ENCODE results near the gene WFDC2.

DNA sequence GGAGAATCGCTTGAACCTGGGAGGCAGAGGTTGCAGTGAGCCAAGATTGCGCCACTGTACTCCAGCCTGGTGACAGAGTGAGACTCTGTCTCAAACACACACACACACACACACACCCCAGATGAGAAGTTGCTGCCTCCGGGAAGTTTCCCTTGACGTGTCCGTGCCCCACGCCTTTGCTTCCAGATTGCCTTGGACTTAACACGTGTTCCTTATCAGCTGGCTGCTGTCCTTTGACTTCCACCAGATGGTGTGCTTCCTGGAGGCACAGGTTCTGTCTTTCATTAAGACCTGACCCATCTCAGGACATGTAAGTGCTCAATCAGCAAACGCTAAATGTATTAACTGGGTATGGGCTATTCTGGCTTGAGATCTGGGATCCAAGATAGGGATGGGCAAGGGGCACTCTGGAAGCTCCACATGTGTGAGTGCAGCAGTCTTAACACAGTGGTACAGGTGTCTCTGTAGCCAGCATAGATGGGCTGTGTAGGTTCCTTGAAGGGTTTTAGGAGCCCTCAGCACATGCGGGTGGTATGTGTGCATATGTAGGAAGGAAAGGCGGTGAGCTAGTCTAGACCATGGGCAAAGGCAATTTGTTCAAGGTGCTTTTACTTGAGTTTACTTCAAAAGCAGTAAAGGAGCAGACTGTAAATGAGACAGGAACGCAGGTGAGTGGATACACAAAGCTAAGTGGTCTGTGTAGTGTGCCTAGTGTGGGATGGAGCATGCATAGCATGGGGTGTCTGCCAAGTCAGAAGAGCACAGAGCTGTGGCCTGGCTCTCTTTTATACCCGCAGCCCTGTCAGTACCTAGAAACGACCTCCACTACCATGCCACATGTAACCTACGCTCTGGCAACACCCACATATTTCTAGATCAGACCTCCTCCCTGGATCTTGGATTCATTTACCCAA is 42.1 kb upstream of the WFDC2 start:
- TF ChIP-seq CTCF (conservative IDR thresholded peaks at IDR 0.05; ENCODE audit: low read depth, low read length) (no peak), EZH2 (IDR thresholded peaks at IDR 0.05; ENCODE audit: low read length, unreplicated experiment) (no peak)
